D341Med (cell line): ENCODE data around the gene TESMIN.
A peak's percentile ranks its signal among the peaks of the same experiment; 100 is the strongest.

Experiments
- DNase-seq: peaks from one replicate; pipeline ENCODE4 v3.0.0; 2012; ENCODE audit warnings: low spot score

TESMIN gene

GRCh38 chr11:68683536-68684384, 67.6 kb downstream of the TESMIN start:
- DNase-seq: peak; percentile 38

- DNase-seq: peak; percentile 20
These were observed 68.2 kb downstream of the TESMIN start for GRCh38 chr11:68683121-68683520.

- DNase-seq: peak; percentile 6
These were observed 68.8 kb downstream of the TESMIN start for GRCh38 chr11:68682531-68682961.

- DNase-seq: peak; percentile 9
These were observed 70.6 kb downstream of the TESMIN start for GRCh38 chr11:68680541-68681231.

- peak; percentile 26 for DNase-seq
These were observed 73.3 kb downstream of the TESMIN start for GRCh38 chr11:68678031-68678441.

- peak; percentile 23 for DNase-seq
These were observed 73.9 kb downstream of the TESMIN start for GRCh38 chr11:68677432-68677831.

GRCh38 chr11:68674461-68674860, 76.9 kb downstream of the TESMIN start:
- no peak for DNase-seq

- no peak for DNase-seq
These were observed 77.3 kb downstream of the TESMIN start for GRCh38 chr11:68673991-68674390.

- no peak for DNase-seq
These were observed 77.9 kb downstream of the TESMIN start for GRCh38 chr11:68673306-68673945.

GRCh38 chr11:68670208-68670992, 80.9 kb downstream of the TESMIN start:
- DNase-seq: no peak

- no peak for DNase-seq
These were observed 81.8 kb downstream of the TESMIN start for GRCh38 chr11:68669301-68670090.

- DNase-seq: no peak
These were observed 83.5 kb downstream of the TESMIN start for GRCh38 chr11:68667511-68668500.

GRCh38 chr11:68666849-68667248, 84.5 kb downstream of the TESMIN start:
- DNase-seq: no peak

- DNase-seq: no peak
These were observed 85.9 kb downstream of the TESMIN start for GRCh38 chr11:68665436-68665835.

- DNase-seq: no peak
These were observed 86.4 kb downstream of the TESMIN start for GRCh38 chr11:68664906-68665305.

- DNase-seq: no peak
These were observed 87.2 kb downstream of the TESMIN start for GRCh38 chr11:68664141-68664540.

GRCh38 chr11:68663482-68664010, 87.8 kb downstream of the TESMIN start:
- no peak for DNase-seq

GRCh38 chr11:68661697-68662603, 89.4 kb downstream of the TESMIN start:
- no peak for DNase-seq

GRCh38 chr11:68661014-68661413, 90.3 kb downstream of the TESMIN start:
- DNase-seq: no peak
